ENCODE measurements around the gene ABCA4.
"Not testable (repeated sequence)": the region's sequence is repeated elsewhere in the genome, so short reads cannot be mapped to it uniquely, and the experiment has no call there.

ABCA4 gene

DNA sequence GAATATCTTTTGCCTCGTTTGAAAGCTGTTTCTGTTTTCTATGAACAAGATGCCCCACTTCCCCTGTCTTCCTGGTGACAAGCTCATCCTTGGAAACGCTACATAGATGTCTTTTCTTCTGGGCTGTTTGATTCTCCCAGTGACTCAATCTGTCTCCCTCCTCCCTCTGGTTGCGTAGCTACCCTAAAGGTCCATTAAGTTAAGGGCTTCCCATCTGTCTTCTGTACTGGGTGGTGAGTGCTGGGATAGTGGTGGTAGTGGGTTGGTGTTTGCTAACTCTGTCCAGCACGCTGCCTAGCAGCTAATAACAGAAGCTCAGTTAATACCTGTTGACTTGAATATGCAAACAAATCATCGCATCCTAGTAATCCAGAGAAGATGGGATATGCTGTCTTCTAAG is 161.5 kb downstream of the ABCA4 start:
- no peaks in the 10 kb centered on the region for H3K27me3 ChIP-seq (ENCODE audit: control insufficient read depth, insufficient read depth, low read length)
- no peaks in the 10 kb centered on the region for H3K4me1 ChIP-seq (ENCODE audit: control insufficient read depth, low read depth, low read length)
- H3K4me3 ChIP-seq (ENCODE audit: low read length): no peak overlapping the region
- no peaks in the 10 kb centered on the region for H3K36me3 ChIP-seq (ENCODE audit: control insufficient read depth, low read depth, low read length)
- H3K9ac ChIP-seq (ENCODE audit: low read length): no peak overlapping the region
- no peak overlapping the region for H3K27ac ChIP-seq (ENCODE audit: low read length)
- H3K9me3 ChIP-seq (ENCODE audit: control insufficient read depth, low read depth, low read length): no peaks in the 10 kb centered on the region

DNA sequence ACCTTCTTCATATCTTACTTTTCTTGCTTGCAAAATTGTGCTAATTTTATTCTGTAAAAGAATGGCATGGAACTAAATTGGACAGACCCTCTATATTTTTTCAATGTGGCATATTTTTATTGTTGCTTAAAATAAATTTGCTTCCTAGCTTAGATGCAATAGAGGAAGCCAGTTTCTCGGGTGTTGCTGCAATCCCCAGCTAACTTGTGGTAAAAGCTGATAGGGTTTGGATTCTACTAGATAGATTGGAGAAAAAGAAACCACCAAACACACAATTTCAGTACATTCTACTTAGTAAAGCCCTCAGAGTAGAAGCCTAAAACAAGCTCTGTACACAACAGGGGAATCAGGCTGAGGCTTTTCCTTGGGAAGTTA is 162.2 kb downstream of the ABCA4 start:
- H3K9ac ChIP-seq (ENCODE audit: low read length): no peak overlapping the region
- H3K4me1 ChIP-seq (ENCODE audit: control insufficient read depth, low read depth, low read length): no peaks in the 10 kb centered on the region
- no peak overlapping the region for H3K4me3 ChIP-seq (ENCODE audit: low read length)
- no peaks in the 10 kb centered on the region for H3K9me3 ChIP-seq (ENCODE audit: control insufficient read depth, low read depth, low read length)
- no peaks in the 10 kb centered on the region for H3K27me3 ChIP-seq (ENCODE audit: control insufficient read depth, insufficient read depth, low read length)
- H3K27ac ChIP-seq (ENCODE audit: low read length): no peak overlapping the region
- no peaks in the 10 kb centered on the region for H3K36me3 ChIP-seq (ENCODE audit: control insufficient read depth, low read depth, low read length)

DNA sequence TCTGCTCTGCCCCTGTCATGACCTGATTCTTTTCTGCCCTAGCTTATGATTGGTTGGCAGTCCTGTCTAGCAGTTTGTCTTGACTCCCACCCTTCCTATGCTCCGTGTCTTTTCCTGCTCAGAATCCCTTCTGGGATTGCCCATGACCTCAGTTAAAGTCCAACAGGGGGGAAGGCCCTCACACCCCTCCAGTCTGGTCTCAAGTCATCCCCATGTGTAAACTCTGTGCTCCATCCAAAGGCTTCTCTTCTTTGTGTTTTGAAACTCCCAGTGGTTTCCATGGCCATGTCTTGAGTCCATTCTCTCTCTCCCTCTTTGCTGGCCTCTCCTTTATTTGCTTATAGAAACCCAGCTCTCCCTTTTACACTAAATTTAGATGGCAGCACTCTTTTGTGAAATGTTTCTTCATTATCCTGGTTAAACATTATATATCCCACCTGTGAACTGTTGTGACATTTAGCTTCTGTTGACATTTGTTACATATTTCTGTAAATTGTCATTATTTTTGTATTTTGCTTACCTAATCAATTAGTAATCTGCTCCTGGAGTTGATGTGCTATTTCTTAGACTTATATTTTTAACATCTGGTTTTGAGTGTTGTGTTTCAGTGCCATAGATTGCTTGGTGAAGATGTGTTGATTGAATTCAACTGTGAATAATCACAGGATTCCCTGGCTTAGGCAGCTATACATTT is 162.8 kb downstream of the ABCA4 start:
- no peak overlapping the region for H3K9ac ChIP-seq (ENCODE audit: low read length)
- no peak overlapping the region for H3K27ac ChIP-seq (ENCODE audit: low read length)

DNA sequence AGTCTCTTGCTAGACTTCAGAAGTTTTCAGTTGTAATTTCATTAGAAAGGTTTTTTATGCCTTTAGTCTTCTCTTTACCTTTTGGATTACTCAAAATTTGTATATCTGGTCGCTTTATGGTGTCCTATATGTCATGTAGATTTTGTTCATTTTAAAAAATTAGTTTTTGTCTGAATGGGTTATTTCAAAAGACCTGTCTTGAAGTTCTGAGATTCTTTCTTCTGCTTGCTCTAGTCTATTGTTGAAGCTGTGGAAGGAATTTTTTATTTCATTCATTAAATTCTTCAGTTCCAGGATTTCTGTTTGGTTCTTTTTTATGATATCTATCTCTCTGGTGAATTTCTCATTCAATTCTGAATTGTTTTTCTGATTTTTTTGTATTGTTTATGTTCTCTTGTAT is 165.2 kb downstream of the ABCA4 start:
- no peak overlapping the region for H3K4me3 ChIP-seq (ENCODE audit: low read length)
- H3K4me1 ChIP-seq (ENCODE audit: control insufficient read depth, low read depth, low read length): no peaks in the 10 kb centered on the region
- H3K9me3 ChIP-seq (ENCODE audit: control insufficient read depth, low read depth, low read length): peaks cover 6% of the 10 kb centered on the region
- no peak overlapping the region for H3K27ac ChIP-seq (ENCODE audit: low read length)
- no peak overlapping the region for H3K9ac ChIP-seq (ENCODE audit: low read length)
- H3K27me3 ChIP-seq (ENCODE audit: control insufficient read depth, insufficient read depth, low read length): no peaks in the 10 kb centered on the region
- H3K36me3 ChIP-seq (ENCODE audit: control insufficient read depth, low read depth, low read length): no peaks in the 10 kb centered on the region

More for the DNA sequence above, 162.8 kb downstream of the ABCA4 start:
- no peaks in the 10 kb centered on the region for H3K27me3 ChIP-seq (ENCODE audit: control insufficient read depth, insufficient read depth, low read length)
- H3K4me1 ChIP-seq (ENCODE audit: control insufficient read depth, low read depth, low read length): no peaks in the 10 kb centered on the region
- no peaks in the 10 kb centered on the region for H3K36me3 ChIP-seq (ENCODE audit: control insufficient read depth, low read depth, low read length)
- H3K9me3 ChIP-seq (ENCODE audit: control insufficient read depth, low read depth, low read length): no peaks in the 10 kb centered on the region
- H3K4me3 ChIP-seq (ENCODE audit: low read length): no peak overlapping the region

DNA sequence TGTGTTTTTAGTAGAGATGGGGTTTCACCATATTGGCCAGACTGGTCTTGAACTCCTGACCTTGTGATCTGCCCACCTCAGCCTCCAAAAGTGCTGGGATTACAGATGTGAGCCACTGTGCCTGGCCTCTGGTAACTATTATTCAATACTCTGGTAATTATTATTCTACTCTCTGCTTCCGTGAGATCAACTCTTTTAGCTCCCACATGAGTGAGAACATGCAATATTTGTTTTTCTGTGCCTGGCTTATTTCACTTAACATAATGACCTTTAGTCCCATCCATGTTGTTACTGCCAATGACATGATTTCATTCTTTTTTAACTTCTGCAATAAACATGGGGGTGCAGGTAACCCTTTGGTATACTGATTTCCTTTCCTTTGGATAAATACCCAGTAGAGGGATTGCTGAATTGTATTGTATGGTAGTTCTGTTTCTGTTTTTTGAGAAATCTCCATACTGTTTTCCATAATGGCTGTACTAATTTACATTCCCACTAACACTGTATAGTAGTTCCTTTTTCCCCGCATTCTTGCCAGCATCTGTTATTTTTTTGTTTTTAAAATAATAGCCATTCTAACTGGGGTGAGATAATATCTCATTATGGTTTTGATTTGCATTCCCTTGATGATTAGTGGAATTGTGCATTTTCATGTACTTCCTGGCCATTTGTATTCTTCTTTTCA is 173.8 kb downstream of the ABCA4 start:
- H3K4me1 ChIP-seq (ENCODE audit: control insufficient read depth, low read depth, low read length): not testable (repeated sequence)

More for the DNA sequence above, 173.8 kb downstream of the ABCA4 start:
- not testable (repeated sequence) for H3K4me3 ChIP-seq (ENCODE audit: low read length); H3K27ac ChIP-seq (ENCODE audit: low read length); H3K27me3 ChIP-seq (ENCODE audit: control insufficient read depth, insufficient read depth, low read length); H3K9me3 ChIP-seq (ENCODE audit: control insufficient read depth, low read depth, low read length); H3K9ac ChIP-seq (ENCODE audit: low read length); H3K36me3 ChIP-seq (ENCODE audit: control insufficient read depth, low read depth, low read length)

All from iPS-18a (cell line).